GM15510 (cell line): ENCODE data around the gene AIFM1.

ENCODE experiments used
- POLR2A ChIP-seq: IDR thresholded peaks from 3 replicates; pipeline ENCODE4 v1.6.1; 2011; ENCODE audit warnings: borderline replicate concordance; ENCODE audit not compliant: insufficient read length; ENCODE audit errors: extremely low read depth

AIFM1 gene

GRCh38 chrX:130147631-130148030 lies 18.0 kb downstream of the AIFM1 start:
- no peak for TF ChIP-seq POLR2A

- TF ChIP-seq POLR2A, result no peak
Observed at GRCh38 chrX:130145123-130145522, 20.5 kb downstream of the AIFM1 start.

GRCh38 chrX:130144509-130144908 lies 21.1 kb downstream of the AIFM1 start:
- TF ChIP-seq POLR2A, result no peak

DNA sequence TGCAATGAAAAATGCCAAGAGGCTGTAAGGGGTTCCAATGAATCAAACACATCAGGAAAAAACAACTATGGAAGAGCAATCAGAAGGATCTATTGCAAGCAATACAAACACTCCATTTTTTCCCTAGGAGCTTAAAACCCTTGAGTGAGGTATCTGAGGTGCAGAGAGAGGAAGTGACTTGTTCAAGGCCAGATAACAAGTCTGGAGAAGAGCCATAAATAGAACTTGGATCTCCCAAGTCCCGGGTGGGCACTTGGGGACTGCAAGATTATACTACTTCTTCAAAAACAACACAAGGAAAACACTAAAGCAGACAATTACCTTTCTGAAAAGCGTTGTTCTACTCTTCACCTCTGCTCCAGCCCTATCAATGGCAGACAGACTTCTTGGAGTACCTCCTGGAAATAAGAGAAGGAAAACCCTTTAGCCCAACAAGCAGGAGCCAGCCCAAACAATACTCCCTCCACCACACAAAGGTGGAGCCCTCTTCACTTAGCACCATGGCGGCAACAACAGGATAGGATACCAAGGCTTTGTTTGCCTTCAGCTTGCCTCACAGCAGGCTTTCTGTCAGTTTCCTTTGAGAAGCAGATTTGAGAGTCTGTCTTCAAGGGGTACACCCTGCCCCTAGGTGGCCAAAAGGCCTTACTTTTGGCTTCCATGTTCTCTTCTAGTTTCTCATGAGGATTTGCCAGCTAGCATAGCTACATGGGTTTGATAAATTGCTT lies 26.0 kb downstream of the AIFM1 start:
- TF ChIP-seq POLR2A, result no peak

DNA sequence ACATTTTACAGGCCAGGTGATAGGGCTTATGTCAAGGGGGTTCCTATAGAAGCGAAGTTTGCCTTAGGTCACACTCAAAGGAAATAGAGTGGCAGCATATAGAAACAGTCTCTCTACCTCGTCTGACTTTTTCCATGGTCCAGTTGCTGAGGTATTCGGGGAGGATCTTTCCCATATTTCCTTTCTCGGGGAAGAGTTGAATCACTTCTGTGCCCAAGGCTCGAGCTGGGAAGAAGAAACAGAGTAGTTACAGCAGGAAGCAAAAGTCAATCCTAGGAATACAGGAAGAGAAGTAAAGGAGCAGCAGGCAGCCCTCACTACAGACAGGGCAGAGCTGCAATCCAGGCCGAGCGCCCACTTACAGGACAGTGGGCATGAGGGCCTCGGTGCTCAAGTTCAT lies 28.7 kb downstream of the AIFM1 start:
- no peak for TF ChIP-seq POLR2A

GRCh38 chrX:130136496-130136895 lies 29.1 kb downstream of the AIFM1 start:
- TF ChIP-seq POLR2A, result no peak

GRCh38 chrX:130130990-130131389 lies 34.7 kb downstream of the AIFM1 start:
- TF ChIP-seq POLR2A, result no peak

DNA sequence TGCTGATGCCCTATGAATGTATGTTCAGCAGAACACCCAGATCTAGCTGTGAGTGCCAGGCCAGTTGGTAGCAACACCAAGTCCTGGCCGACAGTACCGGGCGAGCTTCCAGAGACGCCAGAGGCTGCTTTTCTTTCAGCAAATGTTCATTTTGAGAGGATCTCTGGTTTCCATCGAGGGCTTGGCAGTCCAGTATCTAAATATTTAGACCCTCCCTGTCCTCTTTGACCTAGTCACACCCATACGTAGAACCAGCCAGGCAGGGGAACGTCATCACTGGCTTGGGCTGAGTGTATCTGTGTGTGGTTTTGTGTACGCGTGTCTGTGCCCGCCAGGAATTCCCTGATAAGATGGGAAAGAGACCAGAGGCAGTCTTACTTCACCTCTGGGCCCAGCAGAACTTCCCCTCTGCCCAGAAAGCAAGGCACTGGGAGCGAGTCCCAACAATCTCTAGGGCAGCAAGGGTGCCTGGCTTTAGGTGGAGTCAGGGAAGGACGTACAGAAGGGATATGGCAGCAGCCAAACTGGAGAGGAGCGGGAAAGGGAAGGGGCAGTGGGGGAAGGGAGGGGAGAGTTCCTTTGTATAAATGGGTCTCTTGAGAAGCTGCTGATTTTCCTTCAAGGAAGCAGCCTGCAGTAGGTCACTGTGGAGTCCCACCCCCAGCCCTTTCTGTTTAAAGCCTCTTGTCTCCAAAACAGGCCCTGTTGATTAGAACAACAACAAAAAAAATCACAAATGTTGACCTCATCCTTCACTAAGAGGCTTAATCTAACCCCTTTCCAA lies 40.4 kb downstream of the AIFM1 start:
- TF ChIP-seq POLR2A, result no peak

- TF ChIP-seq POLR2A, result no peak
Observed at GRCh38 chrX:130124577-130124976, 41.1 kb downstream of the AIFM1 start.

GRCh38 chrX:130121505-130121800 lies 44.2 kb downstream of the AIFM1 start:
- no peak for TF ChIP-seq POLR2A

- TF ChIP-seq POLR2A, result no peak
Observed at GRCh38 chrX:130120746-130121504, 44.7 kb downstream of the AIFM1 start.

DNA sequence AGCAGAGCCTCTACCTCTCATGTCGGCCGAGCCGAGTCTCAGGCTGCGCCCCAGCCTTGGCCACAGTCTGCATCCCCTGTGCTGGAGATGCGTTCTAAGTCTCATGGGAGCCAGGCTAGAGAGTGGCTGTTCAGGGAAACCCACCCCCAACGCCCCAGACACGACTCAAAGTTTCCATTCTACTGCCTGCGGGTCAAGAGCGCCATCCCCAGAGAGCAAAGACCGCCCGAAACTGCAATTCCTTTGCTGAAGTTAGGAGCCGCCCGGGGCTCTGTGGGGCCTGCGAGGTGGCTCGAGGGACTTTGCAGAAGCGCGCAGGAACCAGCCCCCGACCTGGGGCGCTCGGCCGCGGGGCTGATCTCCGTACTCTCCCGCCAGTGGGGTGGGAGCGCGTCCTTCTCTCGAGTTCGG lies 45.3 kb downstream of the AIFM1 start:
- TF ChIP-seq POLR2A, result no peak

GRCh38 chrX:130119312-130119898 lies 46.2 kb downstream of the AIFM1 start:
- TF ChIP-seq POLR2A, result no peak

- no peak for TF ChIP-seq POLR2A
Observed at GRCh38 chrX:130118441-130119311, 47.0 kb downstream of the AIFM1 start.
